ENCODE data around the gene JCAD. TPM values are rescaled to one million over a fixed set of nuclear protein-coding genes. Genes with fewer than 3 reads are reported as not detected.

JCAD gene
- total and polyA plus RNA-seq, 4 donors, result 35.2 to 169 (median 50.0) TPM

- no CpG with 5 or more reads among the region's 1 CpG for whole genome bisulfite sequencing (ENCODE audit: insufficient coverage)
Observed at GRCh38 chr10:30062090-30062489, 2.7 kb upstream of the JCAD start.

GRCh38 chr10:30058570-30059132, 735 bp downstream of the JCAD start:
- DNase-seq (ENCODE audit: low read depth in 4 of 6, low spot score in 6 of 6), result peak in 2 of 6 donors; percentile 35 to 44
- peaks cover 7% of the 10 kb centered on the region for H3K4me1 ChIP-seq (ENCODE audit: control insufficient read depth, insufficient read depth, low read length)
- peak overlapping the region; percentile 68 for H3K27ac ChIP-seq (ENCODE audit: low read depth, low read length)
- peak overlapping the region; percentile 51 for H3K4me3 ChIP-seq (ENCODE audit: low read depth, low read length)
- H3K27me3 ChIP-seq (ENCODE audit: control insufficient read depth, insufficient read depth, low read length), result no peaks in the 10 kb centered on the region
- H3K9me3 ChIP-seq (ENCODE audit: control insufficient read depth, insufficient read depth, low read length), result no peaks in the 10 kb centered on the region
- 2% methylated on average over 48 of the region's 48 CpGs for WGBS (ENCODE audit: insufficient coverage)
- H3K36me3 ChIP-seq (ENCODE audit: control insufficient read depth, insufficient read depth, low read length), result no peaks in the 10 kb centered on the region

More at GRCh38 chr10:30062090-30062489, 2.7 kb upstream of the JCAD start:
- no peak overlapping the region for H3K27ac ChIP-seq (ENCODE audit: low read depth, low read length)
- no peaks in the 10 kb centered on the region for H3K27me3 ChIP-seq (ENCODE audit: control insufficient read depth, insufficient read depth, low read length)
- peaks cover 7% of the 10 kb centered on the region for H3K4me1 ChIP-seq (ENCODE audit: control insufficient read depth, insufficient read depth, low read length)
- no peak overlapping the region for H3K4me3 ChIP-seq (ENCODE audit: low read depth, low read length)
- H3K9me3 ChIP-seq (ENCODE audit: control insufficient read depth, insufficient read depth, low read length), result no peaks in the 10 kb centered on the region
- H3K36me3 ChIP-seq (ENCODE audit: control insufficient read depth, insufficient read depth, low read length), result no peaks in the 10 kb centered on the region
- no peak for DNase-seq (ENCODE audit: low read depth in 4 of 6, low spot score in 6 of 6)

- H3K27ac ChIP-seq (ENCODE audit: low read depth, low read length), result peak overlapping the region; percentile 68
- peak overlapping the region; percentile 51 for H3K4me3 ChIP-seq (ENCODE audit: low read depth, low read length)
- DNase-seq (ENCODE audit: low read depth in 4 of 6, low spot score in 6 of 6), result peak in 1 of 6 donors; percentile 24
- peaks cover 7% of the 10 kb centered on the region for H3K4me1 ChIP-seq (ENCODE audit: control insufficient read depth, insufficient read depth, low read length)
- H3K27me3 ChIP-seq (ENCODE audit: control insufficient read depth, insufficient read depth, low read length), result no peaks in the 10 kb centered on the region
- no peaks in the 10 kb centered on the region for H3K36me3 ChIP-seq (ENCODE audit: control insufficient read depth, insufficient read depth, low read length)
- H3K9me3 ChIP-seq (ENCODE audit: control insufficient read depth, insufficient read depth, low read length), result no peaks in the 10 kb centered on the region
- 55% methylated on average over 6 of the region's 13 CpGs for WGBS (ENCODE audit: insufficient coverage)
Observed at GRCh38 chr10:30057894-30058556, 1.4 kb downstream of the JCAD start.

- WGBS (ENCODE audit: insufficient coverage), result 51% methylated on average over 5 of the region's 5 CpGs
- H3K4me3 ChIP-seq (ENCODE audit: low read depth, low read length), result peak overlapping the region; percentile 51
Observed at GRCh38 chr10:30057421-30057841, 2.0 kb downstream of the JCAD start.

GRCh38 chr10:30056767-30057355, 2.5 kb downstream of the JCAD start:
- peaks cover 7% of the 10 kb centered on the region for H3K4me1 ChIP-seq (ENCODE audit: control insufficient read depth, insufficient read depth, low read length)
- H3K27me3 ChIP-seq (ENCODE audit: control insufficient read depth, insufficient read depth, low read length), result no peaks in the 10 kb centered on the region
- no peaks in the 10 kb centered on the region for H3K36me3 ChIP-seq (ENCODE audit: control insufficient read depth, insufficient read depth, low read length)
- DNase-seq (ENCODE audit: low read depth in 4 of 6, low spot score in 6 of 6), result peak in 1 of 6 donors; percentile 57
- H3K27ac ChIP-seq (ENCODE audit: low read depth, low read length), result peak overlapping the region; percentile 68
- no peaks in the 10 kb centered on the region for H3K9me3 ChIP-seq (ENCODE audit: control insufficient read depth, insufficient read depth, low read length)
- peak overlapping the region; percentile 51 for H3K4me3 ChIP-seq (ENCODE audit: low read depth, low read length)
- WGBS (ENCODE audit: insufficient coverage), result no CpG with 5 or more reads among the region's 4 CpGs

More at GRCh38 chr10:30057421-30057841, 2.0 kb downstream of the JCAD start:
- Histone ChIP-seq H3K36me3 (ENCODE audit: control insufficient read depth, insufficient read depth, low read length) (no peaks in the 10 kb centered on the region), H3K27ac (ENCODE audit: low read depth, low read length) (peak overlapping the region; percentile 68), H3K27me3 (ENCODE audit: control insufficient read depth, insufficient read depth, low read length) (no peaks in the 10 kb centered on the region), H3K4me1 (ENCODE audit: control insufficient read depth, insufficient read depth, low read length) (peaks cover 7% of the 10 kb centered on the region), H3K9me3 (ENCODE audit: control insufficient read depth, insufficient read depth, low read length) (no peaks in the 10 kb centered on the region)
- DNase-seq (ENCODE audit: low read depth in 4 of 6, low spot score in 6 of 6), result no peak

- no peaks in the 10 kb centered on the region for H3K36me3 ChIP-seq (ENCODE audit: control insufficient read depth, insufficient read depth, low read length)
- no peak for DNase-seq (ENCODE audit: low read depth in 4 of 6, low spot score in 6 of 6)
- H3K4me1 ChIP-seq (ENCODE audit: control insufficient read depth, insufficient read depth, low read length), result peaks cover 7% of the 10 kb centered on the region
- no CpG with 5 or more reads among the region's 1 CpG for WGBS (ENCODE audit: insufficient coverage)
- H3K27me3 ChIP-seq (ENCODE audit: control insufficient read depth, insufficient read depth, low read length), result no peaks in the 10 kb centered on the region
- H3K9me3 ChIP-seq (ENCODE audit: control insufficient read depth, insufficient read depth, low read length), result no peaks in the 10 kb centered on the region
- peak overlapping the region; percentile 68 for H3K27ac ChIP-seq (ENCODE audit: low read depth, low read length)
- peak overlapping the region; percentile 51 for H3K4me3 ChIP-seq (ENCODE audit: low read depth, low read length)
Observed at GRCh38 chr10:30056281-30056680, 3.1 kb downstream of the JCAD start.

GRCh38 chr10:30055226-30055662, 4.1 kb downstream of the JCAD start:
- DNase-seq (ENCODE audit: low read depth in 4 of 6, low spot score in 6 of 6), result no peak
- Histone ChIP-seq H3K9me3 (ENCODE audit: control insufficient read depth, insufficient read depth, low read length) (no peaks in the 10 kb centered on the region), H3K27me3 (ENCODE audit: control insufficient read depth, insufficient read depth, low read length) (no peaks in the 10 kb centered on the region), H3K4me1 (ENCODE audit: control insufficient read depth, insufficient read depth, low read length) (peaks cover 7% of the 10 kb centered on the region), H3K27ac (ENCODE audit: low read depth, low read length) (peak overlapping the region; percentile 4), H3K36me3 (ENCODE audit: control insufficient read depth, insufficient read depth, low read length) (no peaks in the 10 kb centered on the region), H3K4me3 (ENCODE audit: low read depth, low read length) (no peak overlapping the region)
- WGBS (ENCODE audit: insufficient coverage), result no CpG with 5 or more reads among the region's 3 CpGs

GRCh38 chr10:30052062-30052461, 7.3 kb downstream of the JCAD start:
- H3K4me3 ChIP-seq (ENCODE audit: low read depth, low read length), result no peak overlapping the region
- no peak for DNase-seq (ENCODE audit: low read depth in 4 of 6, low spot score in 6 of 6)
- H3K27ac ChIP-seq (ENCODE audit: low read depth, low read length), result no peak overlapping the region
- H3K9me3 ChIP-seq (ENCODE audit: control insufficient read depth, insufficient read depth, low read length), result no peaks in the 10 kb centered on the region
- peaks cover 5% of the 10 kb centered on the region for H3K4me1 ChIP-seq (ENCODE audit: control insufficient read depth, insufficient read depth, low read length)
- WGBS (ENCODE audit: insufficient coverage), result 73% methylated on average over 5 of the region's 6 CpGs
- H3K36me3 ChIP-seq (ENCODE audit: control insufficient read depth, insufficient read depth, low read length), result peaks cover 6% of the 10 kb centered on the region
- no peaks in the 10 kb centered on the region for H3K27me3 ChIP-seq (ENCODE audit: control insufficient read depth, insufficient read depth, low read length)

GRCh38 chr10:30051220-30051619, 8.2 kb downstream of the JCAD start:
- Histone ChIP-seq H3K4me1 (ENCODE audit: control insufficient read depth, insufficient read depth, low read length) (peaks cover 5% of the 10 kb centered on the region), H3K4me3 (ENCODE audit: low read depth, low read length) (no peak overlapping the region), H3K27me3 (ENCODE audit: control insufficient read depth, insufficient read depth, low read length) (no peaks in the 10 kb centered on the region), H3K36me3 (ENCODE audit: control insufficient read depth, insufficient read depth, low read length) (peaks cover 6% of the 10 kb centered on the region), H3K9me3 (ENCODE audit: control insufficient read depth, insufficient read depth, low read length) (no peaks in the 10 kb centered on the region), H3K27ac (ENCODE audit: low read depth, low read length) (no peak overlapping the region)
- no CpG with 5 or more reads among the region's 8 CpGs for WGBS (ENCODE audit: insufficient coverage)
- DNase-seq (ENCODE audit: low read depth in 4 of 6, low spot score in 6 of 6), result no peak
